GM18861 (cell line): ENCODE measurements around the gene CHRND.

Experiments used
- ATAC-seq: cut with Tn5 transposase; IDR thresholded peaks from one replicate; pipeline ENCODE4 v1.9.1; 2021; ENCODE audit not compliant: unreplicated experiment

CHRND gene

GRCh38 chr2:232487385-232488096, 38.4 kb upstream of the CHRND start, which contains the start of gene ECEL1:
ECEL1 (minus strand) TSS chr2:232487834; CDS start chr2:232486653, 1,181 bp downstream.
- ATAC-seq: no peak

GRCh38 chr2:232488097-232488711, 37.8 kb upstream of the CHRND start:
- no peak for ATAC-seq

DNA sequence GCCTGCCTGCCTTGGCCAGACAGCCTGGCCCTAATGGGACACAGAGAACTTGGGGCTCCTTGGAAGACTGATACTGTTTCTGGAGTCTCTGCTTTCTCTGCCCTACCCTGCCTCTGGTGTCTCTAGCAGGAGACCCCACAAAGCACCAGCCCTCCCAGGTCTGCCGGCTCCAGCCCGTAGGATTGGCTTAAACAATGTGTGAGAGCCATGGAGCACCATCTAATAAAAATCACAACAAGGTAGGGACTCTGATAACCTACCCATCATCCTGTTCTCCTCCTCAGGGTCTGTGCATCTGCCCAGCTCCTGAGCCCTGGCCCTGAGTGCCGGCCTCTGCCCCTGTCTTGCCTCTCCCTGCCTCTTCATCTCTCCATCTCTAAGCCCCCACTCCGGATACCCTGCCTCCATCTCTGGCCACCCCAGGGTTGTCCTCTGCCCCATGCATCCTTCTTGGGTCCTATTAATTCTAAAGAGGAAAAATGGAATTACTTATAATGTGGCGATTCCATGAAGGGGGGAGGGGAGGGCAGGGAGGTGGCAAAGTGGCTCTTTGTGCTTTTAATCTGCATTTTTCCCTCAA, 37.1 kb upstream of the CHRND start:
- no peak for ATAC-seq

DNA sequence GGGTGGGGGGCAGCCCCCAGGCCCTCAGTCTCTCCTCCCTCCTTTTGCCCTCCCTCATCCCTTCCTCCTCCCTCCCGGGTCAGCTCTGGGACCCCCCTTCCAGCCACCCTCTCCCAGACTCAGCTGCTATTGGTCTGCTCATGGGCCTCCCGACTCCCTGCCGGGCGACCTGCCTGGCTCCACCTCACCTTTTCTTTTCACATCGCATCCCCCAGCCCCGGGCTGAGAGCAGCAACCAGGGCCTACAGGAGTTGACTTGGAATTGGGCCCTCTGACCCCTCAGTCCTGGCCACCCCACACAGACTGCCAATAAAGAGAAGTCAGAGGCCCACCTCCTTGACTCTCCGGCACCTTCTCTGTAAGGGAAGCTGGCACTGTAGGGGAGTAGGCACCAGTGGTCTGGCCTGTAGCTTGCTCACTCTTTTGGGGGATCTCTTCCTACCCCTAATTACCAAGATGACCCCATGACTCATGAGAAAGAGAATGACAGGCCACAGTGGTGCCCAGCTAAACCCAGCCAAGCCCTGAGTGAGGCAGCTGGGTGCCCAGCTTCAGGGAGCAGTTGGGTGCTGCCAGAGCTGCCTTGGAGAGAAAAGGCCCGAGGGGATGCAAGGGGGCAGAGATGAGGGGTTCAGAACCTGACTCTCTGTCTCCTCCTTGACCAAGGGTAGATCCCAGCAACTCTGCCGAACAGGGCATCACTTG, 36.3 kb upstream of the CHRND start:
- ATAC-seq: no peak

GRCh38 chr2:232490221-232491138, 35.5 kb upstream of the CHRND start:
- no peak for ATAC-seq

GRCh38 chr2:232491139-232491780, 34.7 kb upstream of the CHRND start:
- ATAC-seq: no peak

DNA sequence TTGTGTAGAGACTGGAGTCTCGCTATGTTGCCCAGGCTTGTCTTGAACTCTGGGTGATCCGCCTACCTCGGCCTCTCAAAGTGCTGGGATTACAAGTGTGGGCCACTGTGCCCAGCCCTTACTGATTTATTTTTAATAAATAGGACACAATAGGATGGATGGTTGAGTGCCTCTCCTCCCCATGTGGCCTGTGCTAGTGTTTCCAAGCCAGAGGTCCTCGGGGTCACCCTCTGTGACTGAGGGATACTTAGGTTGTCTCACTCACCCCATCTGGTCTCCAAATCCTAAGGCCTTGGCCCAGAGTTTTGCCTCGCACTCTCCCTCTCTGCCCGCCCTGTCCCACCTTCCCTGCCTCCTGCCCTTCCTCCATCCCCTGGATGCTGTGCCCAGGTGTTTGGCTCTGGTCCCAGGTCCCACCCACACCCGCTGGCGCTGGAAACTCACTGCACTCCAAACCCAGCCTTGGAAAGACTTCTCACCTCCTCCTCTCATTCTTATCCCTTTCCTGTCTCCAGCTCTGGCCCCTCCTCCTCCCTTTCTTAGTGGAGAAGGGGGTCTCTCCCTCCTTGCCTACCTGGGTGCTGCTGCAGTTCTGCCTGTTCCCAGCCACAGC, 33.6 kb upstream of the CHRND start:
- no peak for ATAC-seq

- no peak for ATAC-seq
Observed at GRCh38 chr2:232492963-232493700, 32.8 kb upstream of the CHRND start.

DNA sequence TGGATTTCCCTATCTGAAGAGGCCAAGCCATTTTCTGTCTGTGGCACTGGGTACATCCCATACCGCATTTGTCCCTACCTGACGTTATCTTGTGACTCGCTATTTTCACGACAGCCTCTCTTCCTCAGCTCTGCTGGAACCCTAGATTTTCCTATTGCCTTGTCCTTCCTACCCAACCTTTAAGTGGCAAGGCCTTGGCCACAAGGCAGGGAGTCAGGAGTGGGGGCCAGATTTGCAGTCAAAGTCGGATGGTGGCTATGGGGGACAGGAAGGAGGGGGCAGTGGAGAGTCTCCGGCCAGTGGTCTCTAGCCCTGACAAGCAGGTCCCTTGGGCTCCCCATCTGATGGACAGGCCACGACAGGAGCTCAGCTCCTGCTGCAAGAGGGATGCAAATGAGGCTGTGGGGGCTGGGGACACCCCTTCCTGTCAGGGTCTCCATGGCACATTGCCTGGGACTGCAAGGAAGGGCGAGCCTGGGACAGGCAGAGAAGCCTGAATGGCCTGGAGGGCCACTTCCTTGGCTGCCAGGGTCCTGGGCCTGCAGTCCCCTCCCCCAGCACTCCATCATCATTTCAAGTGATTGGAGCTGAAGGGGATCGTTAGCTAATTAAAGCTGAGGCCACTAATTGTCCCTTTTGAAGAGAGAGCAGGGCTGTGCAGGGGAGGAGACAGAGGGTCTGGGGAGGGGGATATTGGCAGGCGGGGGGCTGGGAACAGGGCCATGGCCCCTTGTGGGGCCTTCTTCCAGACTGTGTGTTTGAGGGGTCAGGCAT, 32.1 kb upstream of the CHRND start:
- no peak for ATAC-seq

GRCh38 chr2:232494542-232494941, 31.4 kb upstream of the CHRND start:
- ATAC-seq: no peak

DNA sequence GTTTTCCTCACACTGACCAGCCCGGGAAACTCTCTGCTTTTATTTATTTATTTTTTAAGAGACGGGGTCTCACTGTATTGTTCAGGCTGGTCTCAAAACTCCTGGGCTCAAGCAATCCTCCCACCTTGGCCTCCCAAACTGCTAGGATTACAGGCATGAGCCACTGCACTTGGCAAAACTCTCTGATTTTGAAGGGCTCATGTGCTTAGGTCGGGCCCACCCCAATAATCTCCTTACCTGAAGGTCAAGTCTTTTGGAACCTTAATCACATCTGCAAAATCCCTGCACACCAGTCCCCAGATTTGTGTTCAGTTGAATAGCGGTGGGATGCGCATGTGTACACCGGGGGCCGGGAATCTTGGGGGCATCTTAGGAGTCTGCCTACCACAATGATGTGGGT, 30.7 kb upstream of the CHRND start:
- ATAC-seq: no peak

DNA sequence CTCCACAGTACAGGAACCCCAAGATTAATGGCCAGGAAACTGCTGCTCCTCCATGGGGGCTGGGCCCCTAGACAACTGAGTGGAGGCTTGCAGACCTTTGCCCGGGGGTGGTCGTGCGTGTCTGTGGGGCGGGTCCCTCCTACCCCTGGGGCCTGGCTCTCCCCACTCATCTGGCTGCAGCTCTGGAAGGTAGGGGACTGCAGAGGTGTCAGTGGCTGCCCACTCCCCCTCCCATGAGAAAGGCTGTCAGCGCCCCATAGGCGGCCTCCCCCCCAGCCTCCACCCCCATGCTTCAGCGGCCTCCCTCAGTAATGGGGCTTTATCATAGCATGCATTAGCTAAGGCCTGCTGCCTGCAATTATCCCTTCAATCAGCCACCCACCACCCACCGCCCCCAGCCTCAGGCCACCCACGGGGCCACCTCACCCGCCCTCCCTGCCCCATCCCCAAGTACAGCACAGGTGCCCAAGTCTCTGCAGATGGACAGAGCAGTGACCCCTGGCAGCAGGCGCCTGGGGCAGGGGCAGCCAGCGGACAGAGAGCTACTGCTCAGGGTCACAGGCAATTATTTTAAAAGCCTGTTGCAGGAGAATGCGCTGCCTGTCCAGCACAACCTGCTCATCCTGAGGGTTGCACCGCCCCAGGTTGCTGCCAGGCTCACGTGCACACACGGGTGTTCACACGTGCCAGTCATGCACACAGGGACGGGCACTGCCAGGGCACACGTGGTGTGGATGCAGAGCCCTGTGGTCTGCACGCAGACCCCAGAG, 29.3 kb upstream of the CHRND start:
- no peak for ATAC-seq

- no peak for ATAC-seq
Observed at GRCh38 chr2:232497348-232497747, 28.6 kb upstream of the CHRND start.

DNA sequence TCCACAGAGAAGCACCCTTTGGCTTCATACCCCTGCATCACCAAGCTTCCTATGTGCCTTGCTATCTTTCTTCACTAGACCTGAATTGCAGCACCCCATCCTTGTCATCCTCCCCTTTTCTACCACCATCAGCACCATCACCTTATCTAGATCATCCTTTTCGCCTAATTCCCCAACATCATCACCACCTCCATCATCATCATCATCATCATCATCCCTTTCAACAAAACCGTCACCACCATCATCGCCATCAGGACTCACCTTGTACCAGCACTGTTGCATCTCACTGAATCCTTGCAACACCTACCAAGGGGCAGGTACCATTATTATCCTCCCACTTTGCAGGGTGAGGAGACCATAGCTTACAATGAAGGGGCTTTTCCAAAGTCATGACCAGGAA, 27.5 kb upstream of the CHRND start:
- no peak for ATAC-seq

- ATAC-seq: no peak
Observed at GRCh38 chr2:232501331-232501771, 24.6 kb upstream of the CHRND start.

DNA sequence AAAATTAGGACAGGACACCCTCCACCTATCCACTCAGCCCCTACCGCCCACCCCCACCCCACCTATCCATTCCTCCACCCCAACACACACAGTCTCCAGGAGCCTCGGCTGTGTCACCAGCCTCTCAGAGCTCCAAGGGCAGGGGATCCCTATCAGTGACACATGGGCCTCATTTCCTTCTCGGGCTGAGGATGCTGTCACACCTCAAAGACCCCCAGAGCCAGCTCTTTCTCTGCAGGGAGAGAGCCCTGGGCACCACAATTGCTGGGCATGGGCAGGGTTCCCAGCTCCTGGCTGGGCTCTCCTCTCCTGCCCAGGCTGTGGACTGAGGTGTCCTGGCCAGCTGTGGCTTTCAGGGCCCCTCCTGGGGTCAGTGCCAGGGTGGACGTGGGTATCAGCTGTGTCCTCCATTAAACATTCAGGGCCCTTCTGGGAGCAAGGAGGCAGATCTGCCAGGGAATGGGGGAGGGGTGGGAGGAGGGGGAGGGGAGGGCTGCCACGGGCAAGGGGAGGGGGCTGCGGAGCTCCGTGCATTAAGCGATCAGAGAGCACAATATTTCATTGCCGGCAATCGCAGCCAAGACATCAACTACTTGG, 24.1 kb upstream of the CHRND start:
- ATAC-seq: no peak

- no peak for ATAC-seq
Observed at GRCh38 chr2:232502511-232502910, 23.4 kb upstream of the CHRND start.
